ENCODE measurements around the gene TAOK1. TPM values are rescaled to one million over a fixed set of nuclear protein-coding genes. Genes with fewer than 3 reads are reported as not detected.

The TAOK1 gene
- total and polyA plus RNA-seq, 2 of the 13 experiments (the other 11 are each of a cell fraction or from before 2014, with no cell fraction given): 14.1 to 23.0 TPM

- TF ChIP-seq SETDB1 (CRISPR knock-in tag; IDR thresholded peaks at IDR 0.05; ENCODE audit: borderline replicate concordance) (no peak), LCORL (IDR thresholded peaks at IDR 0.05) (no peak), LCORL (CRISPR knock-in tag; IDR thresholded peaks at IDR 0.05) (peak; percentile 2; the same call in 1 of the 2 replicates), ZBTB7B (CRISPR knock-in tag; IDR thresholded peaks at IDR 0.05) (peak; percentile 26; the same call in 1 of the 2 replicates), ZNF646 (CRISPR knock-in tag; IDR thresholded peaks at IDR 0.05) (0 out of 2 replicates have a peak, but pooled peaks have one; percentile 39), ETS1 (CRISPR knock-in tag; IDR thresholded peaks at IDR 0.05) (0 out of 2 replicates have a peak, but pooled peaks have one; percentile 4)
- TF ChIP-seq, protein P1, sequence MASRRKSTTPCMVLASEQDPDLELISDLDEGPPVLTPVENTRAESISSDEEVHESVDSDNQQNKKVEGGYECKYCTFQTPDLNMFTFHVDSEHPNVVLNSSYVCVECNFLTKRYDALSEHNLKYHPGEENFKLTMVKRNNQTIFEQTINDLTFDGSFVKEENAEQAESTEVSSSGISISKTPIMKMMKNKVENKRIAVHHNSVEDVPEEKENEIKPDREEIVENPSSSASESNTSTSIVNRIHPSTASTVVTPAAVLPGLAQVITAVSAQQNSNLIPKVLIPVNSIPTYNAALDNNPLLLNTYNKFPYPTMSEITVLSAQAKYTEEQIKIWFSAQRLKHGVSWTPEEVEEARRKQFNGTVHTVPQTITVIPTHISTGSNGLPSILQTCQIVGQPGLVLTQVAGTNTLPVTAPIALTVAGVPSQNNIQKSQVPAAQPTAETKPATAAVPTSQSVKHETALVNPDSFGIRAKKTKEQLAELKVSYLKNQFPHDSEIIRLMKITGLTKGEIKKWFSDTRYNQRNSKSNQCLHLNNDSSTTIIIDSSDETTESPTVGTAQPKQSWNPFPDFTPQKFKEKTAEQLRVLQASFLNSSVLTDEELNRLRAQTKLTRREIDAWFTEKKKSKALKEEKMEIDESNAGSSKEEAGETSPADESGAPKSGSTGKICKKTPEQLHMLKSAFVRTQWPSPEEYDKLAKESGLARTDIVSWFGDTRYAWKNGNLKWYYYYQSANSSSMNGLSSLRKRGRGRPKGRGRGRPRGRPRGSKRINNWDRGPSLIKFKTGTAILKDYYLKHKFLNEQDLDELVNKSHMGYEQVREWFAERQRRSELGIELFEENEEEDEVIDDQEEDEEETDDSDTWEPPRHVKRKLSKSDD (CRISPR knock-in tag; IDR thresholded peaks at IDR 0.05; ENCODE audit: low read depth): no peak
- TF ChIP-seq, protein P2, sequence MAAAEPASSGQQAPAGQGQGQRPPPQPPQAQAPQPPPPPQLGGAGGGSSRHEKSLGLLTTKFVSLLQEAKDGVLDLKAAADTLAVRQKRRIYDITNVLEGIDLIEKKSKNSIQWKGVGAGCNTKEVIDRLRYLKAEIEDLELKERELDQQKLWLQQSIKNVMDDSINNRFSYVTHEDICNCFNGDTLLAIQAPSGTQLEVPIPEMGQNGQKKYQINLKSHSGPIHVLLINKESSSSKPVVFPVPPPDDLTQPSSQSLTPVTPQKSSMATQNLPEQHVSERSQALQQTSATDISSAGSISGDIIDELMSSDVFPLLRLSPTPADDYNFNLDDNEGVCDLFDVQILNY (CRISPR knock-in tag; conservative IDR thresholded peaks at IDR 0.05): no peak
- TF ChIP-seq, protein P3, sequence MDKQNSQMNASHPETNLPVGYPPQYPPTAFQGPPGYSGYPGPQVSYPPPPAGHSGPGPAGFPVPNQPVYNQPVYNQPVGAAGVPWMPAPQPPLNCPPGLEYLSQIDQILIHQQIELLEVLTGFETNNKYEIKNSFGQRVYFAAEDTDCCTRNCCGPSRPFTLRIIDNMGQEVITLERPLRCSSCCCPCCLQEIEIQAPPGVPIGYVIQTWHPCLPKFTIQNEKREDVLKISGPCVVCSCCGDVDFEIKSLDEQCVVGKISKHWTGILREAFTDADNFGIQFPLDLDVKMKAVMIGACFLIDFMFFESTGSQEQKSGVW (CRISPR knock-in tag; IDR thresholded peaks at IDR 0.05; ENCODE audit: borderline replicate concordance): no peak
These were observed 200.4 kb downstream of the TAOK1 start (continued) for GRCh38 chr17:29590411-29591145.

All from HepG2 (cell line).